Astrocyte of the hippocampus (primary cell): Measurements from ENCODE around the gene HOXA9.

ENCODE experiments used
- DNase-seq: peaks from one replicate; pipeline ENCODE4 v3.0.0; 2011; ENCODE audit warnings: low read depth, low spot score

The HOXA9 gene

DNA sequence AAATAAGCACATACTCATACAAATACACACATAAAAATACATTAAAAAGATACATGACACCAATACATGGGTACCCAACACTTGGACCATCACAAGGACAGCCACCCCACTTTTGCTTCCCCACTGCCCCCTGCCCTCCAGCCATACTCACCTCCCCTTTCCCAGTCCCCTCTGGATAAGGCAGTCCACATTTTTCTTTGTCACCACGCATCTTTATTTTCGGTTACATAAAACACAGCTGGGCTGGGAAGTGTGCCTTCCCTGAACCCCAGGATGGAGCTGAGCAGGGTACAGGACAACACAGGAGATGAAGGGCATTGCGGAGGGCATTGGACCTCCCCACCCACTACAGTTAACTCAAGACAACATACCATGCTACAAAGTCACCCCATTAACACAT is 11.8 kb downstream of the HOXA9 start:
- DNase-seq, result no peak

DNA sequence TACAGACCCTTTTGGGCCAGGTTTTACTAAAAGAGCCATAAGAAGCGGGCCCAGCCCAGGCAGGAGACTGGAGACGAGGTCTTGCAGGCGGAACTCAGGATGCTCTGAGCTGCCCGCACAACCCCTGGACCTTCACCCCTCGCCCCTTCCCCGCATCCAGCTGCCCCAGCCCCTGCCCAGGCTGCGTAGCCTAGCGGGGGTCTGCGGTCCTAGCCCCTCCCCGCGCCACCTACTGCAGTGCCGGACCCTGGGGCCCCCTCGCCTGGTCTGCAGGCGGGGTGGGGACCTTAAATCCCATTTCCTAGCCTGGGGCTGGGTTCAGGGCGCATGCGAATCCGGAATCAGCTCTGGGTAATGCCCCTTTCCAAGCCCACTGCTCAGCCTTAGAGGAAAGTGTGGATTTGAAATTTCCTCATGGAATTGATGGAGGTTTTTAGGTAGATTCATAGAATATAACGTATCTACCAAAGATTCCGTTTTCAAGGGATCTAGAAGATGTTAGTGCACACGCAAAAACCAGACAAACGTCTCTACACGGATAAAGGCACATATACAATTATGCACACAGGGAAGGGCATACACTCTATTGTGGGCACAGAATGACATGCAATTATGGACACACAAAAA is 12.4 kb downstream of the HOXA9 start:
- DNase-seq, result no peak

DNA sequence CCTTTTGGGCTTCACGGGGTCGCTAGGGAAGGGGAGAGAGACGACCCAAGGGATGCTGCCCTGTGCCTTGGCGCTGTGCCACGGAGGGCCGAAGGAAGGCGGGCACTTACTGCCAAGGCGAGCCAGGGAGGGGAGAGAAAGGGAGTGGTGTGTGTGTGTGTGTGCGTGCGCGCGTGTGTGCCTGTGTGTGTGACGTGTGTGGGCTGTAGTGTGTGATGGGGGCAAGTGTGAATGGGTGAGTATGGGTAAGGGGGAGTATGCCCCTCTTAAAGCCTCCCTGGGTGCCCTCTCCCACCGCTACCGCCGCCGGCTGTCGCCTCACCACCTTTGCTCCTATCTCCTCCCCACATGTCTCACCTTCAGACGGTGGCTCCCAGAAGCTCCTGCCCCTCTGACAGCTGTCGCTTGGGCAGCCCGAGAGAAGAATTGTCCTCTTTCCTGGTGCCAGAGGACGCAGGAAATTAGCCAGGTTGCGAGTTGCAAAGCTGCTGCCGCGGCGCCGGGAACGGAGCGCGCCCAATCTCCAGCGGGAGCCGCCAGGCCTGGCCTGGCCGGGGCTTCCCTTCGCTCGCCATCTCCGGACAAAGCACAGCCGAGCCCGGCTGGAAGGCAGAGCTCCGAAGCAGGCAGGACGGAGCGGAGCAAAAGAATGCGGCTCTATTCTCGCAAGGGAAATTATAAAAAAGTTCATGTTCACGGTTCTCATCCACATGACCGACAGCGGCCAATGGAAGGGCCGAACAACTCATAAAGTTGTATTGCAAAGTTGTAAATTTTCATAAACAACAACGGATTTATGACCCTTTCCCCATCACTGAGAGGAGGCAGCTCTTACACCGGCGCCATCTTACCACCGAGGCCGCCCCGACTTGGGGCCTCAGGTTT is 13.2 kb downstream of the HOXA9 start, which contains the start of gene HOXA3:
Gene HOXA3 (minus strand): TSS at position 653 of the 885 bp plus-strand sequence. CDS start 41,943 bp downstream, outside the sequence.
- DNase-seq, result no peak

DNA sequence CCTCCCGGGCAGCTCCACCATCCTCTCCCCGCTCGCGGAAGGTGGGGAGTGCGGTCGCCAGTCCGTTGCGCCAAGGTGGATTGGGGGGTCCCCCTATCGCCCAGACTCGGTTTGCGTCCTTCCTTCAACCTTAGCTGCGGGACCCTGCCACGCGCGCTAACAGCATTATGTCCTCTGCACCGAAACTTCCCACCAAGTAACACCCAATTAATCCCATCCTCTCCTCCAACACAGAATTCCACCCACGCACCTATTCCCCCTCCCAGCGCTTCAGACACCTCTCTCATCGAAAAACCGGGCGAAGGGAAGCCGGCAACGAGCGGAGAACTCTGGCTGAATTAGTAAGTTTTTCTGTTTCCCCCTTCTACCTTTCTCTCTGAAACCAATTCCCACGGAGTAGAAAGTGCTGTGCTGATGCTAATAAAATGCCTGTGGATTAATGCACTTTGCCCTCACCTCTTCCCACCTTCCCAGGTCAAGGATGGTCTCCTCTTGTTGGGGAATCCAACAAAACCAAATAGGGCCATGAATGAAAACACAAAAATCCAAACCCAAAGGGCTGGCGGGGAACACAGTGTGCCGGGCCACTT is 13.9 kb downstream of the HOXA9 start:
- DNase-seq, result no peak

DNA sequence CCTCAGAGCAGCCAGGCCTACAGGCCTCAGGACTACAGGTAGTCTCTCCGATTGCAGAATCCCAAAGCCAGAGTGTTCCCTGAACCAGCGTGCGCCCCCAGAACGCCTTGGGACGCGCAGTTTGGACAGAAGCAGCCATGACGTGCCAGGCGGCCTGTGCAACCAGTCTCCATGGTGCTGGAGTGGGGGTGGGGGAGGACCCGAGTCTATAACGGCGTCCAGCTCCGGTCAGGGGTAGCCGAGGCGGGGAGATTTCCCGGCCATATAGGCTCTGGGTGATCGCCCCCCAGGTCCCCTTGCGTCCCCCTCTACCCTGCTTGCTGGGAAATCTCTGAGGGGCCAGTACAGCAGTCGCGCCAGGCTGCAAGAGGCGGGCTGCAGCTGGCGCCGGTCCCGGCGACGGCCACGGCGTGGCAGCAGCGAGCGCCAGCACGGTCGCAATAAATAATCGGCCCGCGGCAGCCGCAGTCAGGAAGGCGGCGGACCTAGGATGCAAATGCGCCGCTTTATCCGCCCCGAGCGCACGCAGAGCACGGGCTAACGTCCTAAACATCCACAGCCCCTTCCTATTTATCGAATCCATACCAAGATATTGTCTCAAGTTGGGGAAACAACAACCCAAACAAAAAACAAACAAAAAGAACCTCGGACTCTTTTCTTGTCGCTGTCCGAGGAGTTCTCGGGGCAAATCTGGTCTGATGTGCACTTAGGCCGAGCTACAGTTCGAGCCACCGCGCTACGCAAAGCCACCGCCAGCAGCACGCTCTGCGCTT is 14.6 kb downstream of the HOXA9 start:
- peak; percentile 78 for DNase-seq

DNA sequence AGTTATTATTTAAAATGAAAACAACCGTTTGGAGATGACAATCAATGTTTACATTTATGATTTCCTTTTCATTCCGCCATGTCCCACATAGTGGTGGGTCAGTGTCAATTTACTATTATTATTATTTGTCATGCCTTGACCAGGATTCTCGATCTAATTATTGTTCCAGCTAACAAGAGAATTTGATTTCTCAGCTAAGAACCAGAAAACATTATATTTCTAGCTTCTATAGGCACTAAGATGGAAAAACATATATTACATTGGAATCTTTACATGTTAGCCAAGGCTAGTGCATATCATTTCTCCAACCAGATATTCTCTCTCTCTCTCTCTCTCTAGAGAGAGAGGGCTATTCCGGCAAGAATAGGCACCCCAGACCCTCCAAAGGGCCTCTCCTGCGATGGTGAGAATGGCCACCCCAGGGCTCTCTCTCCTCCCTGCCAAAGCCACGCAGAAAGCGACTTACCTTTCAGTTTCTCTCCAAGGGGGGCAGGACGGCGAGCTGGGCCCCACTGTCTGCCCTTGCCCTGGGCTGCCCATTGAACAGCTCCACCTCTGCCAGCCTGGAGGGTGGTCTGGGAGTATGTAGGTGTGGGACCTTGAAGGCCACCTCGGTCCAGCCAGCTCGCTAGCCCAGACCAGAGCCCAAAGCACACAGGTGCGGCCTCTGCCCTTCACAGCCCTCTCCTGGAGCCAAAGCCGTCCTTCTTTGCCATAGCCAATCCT is 15.3 kb downstream of the HOXA9 start:
- no peak for DNase-seq

DNA sequence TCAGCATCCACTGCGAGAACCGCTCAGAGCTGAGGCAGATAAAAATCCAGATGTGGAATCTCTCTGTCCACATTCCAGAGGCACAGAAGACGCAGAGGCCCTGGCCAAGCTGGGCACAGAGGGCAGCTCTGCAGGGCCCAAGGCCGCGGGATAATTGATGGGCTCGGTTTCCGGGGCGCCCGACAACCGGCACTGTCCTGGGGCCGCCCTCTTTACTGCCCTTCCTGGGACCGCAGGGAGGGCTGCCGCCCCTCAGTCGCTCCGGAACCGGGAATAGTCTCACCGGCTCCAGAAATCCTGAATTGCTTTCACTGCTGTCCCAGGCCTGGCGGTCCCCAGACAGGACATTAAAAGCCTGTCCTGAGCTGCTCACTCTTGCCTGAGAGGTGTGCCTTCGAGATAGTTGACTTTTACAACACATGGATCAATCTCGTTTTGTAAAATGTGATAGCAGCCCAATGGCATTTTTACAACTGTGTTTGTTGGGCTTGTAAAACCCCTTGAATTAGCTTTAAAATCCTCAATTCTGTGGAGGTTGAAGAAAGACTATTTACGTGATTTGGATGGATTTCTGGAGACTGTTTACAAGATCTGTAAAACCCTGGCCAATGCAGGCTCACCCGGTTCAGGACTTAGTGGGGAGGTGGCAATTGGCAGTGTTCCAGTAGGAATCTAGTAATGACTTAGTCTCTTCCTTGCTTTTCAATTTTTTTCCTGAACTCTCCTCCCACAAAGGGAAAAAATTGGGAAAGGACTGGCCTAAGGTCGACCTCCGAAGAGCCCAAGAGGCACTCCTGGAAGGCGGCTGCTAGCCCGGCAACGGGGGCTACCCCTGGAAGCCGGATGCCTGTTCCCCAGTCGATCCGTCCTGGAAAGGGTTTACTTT is 16.3 kb downstream of the HOXA9 start:
- DNase-seq, result no peak

DNA sequence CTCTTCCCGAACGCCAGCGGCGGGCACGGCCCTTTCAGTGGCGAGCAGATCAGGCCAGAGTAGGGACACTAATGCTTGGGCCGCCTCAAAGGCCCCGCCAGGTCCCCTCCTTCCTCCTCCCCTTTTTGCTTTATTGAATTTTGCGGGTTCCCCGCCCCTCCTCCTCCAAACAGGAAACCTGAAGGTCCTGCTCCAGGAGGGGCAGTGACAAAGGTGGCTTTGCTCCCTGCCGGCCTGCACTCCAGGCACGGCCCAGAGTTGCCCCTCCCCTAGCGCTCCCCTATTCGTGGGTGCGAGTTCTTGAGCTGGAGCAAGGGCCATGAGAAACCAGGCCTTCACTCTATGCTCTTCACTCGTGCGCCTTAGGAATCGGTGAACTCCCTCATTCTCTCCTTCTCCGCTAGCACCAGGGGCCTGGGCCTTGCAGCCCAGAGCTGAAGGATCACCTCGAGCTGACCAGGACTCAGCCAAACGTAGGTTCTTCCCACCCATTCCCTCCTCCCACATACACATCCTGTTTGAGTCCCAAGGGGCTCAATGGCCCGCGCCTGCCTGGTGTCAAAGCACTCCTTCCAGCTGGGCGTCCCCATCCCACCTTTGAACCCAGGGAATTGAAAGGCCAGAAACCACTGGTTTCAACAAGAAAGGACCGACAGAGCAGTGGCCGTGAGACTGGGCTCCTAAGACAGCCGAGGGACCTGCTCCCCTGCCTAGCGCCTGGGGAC is 17.1 kb downstream of the HOXA9 start:
- DNase-seq, result no peak

DNA sequence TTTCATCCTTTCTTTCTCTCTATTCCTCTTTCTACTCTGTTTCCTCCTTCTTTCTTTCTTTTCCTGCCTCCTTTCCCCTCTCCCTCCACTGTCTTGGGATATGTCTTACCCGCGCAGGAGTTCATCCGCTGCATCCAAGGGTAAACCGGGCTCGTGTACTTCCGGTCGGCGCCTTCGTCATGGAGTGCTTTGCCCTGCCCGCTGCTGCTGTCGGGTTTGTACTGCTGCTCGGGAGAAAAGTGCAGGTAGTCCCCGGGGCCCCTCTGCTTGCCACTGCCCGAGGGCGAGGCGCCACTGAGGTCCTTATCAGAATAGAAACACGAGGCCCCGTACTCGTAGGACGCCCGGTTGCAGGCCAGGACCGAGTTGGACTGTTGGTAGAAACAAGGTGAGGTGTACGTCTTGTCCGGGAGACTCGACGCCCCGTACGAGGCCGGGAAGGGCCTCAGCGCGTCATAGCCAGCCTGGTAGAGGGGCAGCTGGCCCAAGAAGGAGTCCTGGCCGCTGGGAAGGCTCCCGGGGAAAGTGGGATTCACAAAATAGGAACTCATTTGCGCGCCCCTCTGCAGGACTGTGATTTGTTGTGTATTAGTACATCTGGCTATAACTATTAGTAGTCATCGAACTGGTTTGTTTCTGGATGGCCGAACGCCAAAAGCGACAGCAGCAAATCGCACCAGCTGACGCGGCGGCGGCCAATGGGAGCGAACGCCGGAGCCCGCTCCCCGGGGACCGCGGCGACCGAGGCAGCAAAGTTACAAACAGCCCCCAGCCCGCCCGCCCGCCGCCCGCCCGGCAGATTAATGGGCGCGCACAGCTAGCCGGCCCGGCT is 17.9 kb downstream of the HOXA9 start, which contains the start of gene HOXA6:
Gene HOXA6 (minus strand): TSS at position 576 of the 832 bp plus-strand sequence. CDS start 25 bp downstream, at position 551.
- DNase-seq, result no peak

DNA sequence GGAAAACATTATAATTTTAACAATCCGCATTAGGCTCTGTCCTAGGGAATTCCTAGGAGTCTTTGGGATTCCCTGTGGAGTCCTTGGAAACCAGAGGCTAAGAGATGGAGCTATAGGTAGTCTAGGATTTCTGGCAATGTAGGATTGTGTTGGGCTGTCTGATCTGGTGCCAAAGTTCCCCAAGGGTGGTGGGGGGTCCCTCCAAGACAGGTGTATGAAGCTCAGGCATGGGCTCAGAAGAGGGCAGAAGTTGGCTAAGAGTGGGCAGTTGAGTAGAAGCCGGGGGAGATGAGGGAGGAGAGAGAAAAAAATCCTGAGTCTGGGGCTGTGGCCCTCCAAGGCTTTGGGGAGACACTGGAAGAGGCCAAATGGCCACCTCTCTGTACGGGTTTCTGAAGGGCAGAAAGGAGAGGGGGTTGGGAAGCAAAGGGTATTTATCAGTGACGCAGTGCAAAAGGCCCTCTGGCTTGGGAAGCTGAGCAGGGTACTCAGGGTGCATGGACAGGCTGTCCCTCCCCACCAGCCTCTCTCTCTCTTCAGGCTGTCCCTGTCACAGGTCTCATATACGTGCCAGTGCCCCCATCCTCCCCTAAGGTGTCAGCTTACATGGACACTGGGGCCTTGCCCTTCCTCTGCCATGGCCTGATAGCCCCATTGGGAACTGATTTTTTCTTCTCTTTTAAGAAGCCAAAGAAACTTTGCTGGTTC is 18.7 kb downstream of the HOXA9 start:
- no peak for DNase-seq

DNA sequence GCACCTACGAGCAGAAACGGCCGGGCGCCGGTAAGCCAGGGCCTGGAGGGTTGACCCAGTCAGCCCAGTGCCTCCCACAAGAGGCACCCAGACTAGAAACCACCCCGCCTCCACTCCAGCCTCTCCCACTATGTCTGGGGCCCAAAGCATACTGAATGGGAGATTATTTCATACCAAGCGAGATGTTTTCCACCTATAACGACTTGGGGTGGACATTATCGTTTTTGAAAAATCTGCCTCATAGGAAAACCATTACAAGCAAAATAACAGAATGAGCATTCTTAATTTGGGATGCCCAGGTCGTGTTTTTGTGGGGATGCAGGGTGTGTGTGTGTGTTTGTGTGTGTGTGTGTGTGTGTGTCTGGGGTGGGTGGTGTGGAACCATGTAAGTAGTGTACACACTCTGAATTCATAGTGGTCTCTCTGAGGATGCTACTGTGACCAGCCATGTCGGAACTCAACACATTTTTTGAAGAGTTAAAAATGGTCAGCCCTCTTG is 19.4 kb downstream of the HOXA9 start:
- DNase-seq, result no peak

DNA sequence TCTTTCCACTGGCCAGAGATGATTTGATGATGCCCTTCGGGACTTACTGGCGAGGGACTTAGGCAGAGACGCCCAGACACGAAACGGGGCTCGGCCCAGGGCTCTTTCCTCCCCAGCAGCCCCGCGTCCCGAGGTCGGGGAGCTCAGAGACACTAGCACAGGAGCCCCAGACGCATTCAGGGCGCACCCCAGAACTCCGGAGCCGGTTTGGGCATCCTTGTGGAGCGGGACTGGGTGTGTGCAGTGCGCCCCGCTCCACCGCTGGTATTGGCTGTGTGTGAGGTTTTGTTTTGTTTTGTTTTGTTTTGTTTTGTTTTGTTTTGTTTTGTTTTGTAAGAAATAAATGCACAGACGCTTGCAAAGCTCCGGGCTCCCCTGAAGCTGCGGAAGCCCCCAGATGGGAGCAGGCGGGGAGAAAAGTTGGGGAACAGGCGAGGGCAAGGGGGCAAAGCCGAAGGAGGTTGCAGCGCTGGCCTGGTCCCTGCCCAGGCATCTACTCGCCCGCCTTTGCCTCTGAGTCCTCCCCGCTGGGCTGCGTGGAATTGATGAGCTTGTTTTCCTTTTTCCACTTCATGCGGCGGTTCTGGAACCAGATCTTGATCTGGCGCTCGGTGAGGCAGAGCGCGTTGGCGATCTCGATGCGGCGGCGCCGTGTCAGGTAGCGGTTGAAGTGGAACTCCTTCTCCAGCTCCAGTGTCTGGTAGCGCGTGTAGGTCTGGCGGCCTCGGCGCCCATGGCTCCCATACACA is 20.0 kb downstream of the HOXA9 start:
- DNase-seq, result no peak

DNA sequence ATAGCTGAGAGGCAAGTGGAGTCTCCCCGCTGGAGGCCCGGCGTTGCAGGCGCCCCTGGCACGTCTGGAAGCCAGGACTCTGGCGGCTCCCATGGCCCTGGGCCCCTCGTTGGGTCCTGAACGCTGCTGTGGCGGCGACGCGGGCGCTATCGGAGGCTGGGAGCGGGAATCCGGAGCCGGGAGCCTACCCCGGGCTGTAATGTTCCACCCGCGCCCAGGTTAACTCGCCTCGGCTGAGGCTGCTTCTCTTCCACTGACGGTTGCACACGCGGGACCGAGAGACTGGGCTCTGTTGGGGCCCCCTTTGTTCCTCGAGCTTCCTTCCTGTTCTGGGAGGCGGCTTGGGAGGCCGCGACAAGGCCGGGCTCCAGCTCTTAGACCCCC is 20.6 kb downstream of the HOXA9 start:
- no peak for DNase-seq

DNA sequence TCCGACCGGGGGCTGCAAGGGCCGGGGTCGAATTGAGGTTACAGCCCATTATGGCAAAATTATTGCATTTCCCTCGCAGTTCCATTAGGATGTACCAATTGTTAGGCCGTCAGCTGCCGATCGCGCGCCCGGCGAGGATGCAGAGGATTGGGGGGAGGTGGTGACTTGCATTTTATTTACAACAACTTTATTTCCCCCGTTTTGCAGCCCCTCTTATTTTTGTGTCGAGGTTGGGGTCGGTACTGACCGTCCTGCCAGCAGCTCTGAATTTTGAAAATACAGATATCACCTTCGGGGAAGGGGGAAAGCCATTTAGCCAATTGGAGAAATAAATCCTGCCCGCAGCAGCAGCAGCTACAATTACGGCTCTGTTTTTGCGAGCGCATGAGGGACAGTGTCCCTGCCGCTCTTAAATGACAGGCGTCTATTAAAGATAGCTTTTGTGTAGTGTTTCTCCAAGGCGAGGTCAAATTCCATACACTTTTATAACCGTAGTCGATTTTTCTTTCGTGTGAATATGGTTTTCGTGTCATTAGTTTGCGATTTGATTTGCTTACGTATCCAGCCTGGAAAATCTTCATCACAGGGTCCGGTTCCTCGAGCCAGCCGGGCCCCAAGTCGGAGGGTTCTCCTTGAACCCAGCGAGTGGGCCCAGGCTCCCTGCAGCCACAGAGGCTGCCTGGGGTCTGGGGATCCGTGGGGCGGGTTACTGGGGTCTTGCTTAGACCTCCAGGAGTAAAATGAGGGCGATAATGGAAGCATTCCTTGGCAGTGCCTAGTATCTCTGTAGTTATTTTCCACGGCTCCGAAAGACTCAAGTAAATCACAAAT is 21.2 kb downstream of the HOXA9 start:
- no peak for DNase-seq

DNA sequence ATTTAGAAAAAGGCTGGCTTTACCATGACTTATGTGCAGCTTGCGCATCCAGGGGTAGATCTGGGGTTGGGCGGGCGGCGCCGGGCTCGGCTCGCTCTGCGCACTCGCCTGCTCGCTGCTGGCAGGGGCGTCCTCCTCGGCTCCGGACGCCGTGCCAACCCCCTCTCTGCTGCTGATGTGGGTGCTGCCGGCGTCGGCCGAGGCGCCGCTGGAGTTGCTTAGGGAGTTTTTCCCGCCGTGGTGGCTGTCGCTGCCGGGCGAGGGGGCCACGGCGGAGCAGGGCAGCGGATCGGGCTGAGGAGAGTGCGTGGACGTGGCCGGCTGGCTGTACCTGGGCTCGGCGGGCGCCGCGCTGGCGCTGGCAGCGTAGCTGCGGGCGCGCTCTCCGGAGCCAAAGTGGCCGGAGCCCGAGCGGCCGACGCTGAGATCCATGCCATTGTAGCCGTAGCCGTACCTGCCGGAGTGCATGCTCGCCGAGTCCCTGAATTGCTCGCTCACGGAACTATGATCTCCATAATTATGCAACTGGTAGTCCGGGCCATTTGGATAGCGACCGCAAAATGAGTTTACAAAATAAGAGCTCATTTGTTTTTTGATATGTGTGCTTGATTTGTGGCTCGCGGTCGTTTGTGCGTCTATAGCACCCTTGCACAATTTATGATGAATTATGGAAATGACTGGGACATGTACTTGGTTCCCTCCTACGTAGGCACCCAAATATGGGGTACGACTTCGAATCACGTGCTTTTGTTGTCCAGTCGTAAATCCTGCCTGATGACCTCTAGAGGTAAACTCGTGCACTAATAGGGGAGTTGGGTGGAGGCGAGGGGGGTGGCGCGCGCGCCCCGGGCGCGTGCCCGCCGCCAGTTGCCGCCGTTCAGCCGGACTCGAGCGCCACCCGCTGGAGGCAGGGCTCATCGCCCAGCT is 22.1 kb downstream of the HOXA9 start, which contains the start of gene HOXA5:
Gene HOXA5 (minus strand): TSS at position 659 of the 927 bp plus-strand sequence. CDS start 74 bp downstream, at position 585.
- peak; percentile 36 for DNase-seq
